HG03575 (cell line): ENCODE results near the gene CCDC59.
"Not testable (repeated sequence)": the region's sequence is repeated elsewhere in the genome, so short reads cannot be mapped to it uniquely, and the experiment has no call there.

Experiments
- ATAC-seq: cut with Tn5 transposase; IDR thresholded peaks from one replicate; pipeline ENCODE4 v1.9.1; 2021; ENCODE audit not compliant: unreplicated experiment, insufficient number of reproducible peaks, low FRiP score; ENCODE audit errors: extremely low read depth

CCDC59 gene

GRCh38 chr12:82358200-82359114 lies at the start of gene CCDC59, which contains the start of gene METTL25:
Gene CCDC59 (minus strand): TSS chr12:82358387. CDS start chr12:82358376, 11 bp downstream.
Gene METTL25 (plus strand): TSS chr12:82358529. CDS start chr12:82358566, 37 bp downstream.
- peak; percentile 93 for ATAC-seq

GRCh38 chr12:82407481-82407880 lies 49.3 kb upstream of the CCDC59 start:
- no peak for ATAC-seq

- no peak for ATAC-seq
Observed at GRCh38 chr12:82406651-82407050, 48.5 kb upstream of the CCDC59 start.

- ATAC-seq = no peak
Observed at GRCh38 chr12:82400819-82401218, 42.6 kb upstream of the CCDC59 start.

GRCh38 chr12:82398879-82399278 lies 40.7 kb upstream of the CCDC59 start:
- no peak for ATAC-seq

GRCh38 chr12:82383930-82384552 lies 25.9 kb upstream of the CCDC59 start:
- ATAC-seq = no peak

GRCh38 chr12:82378997-82379396 lies 20.8 kb upstream of the CCDC59 start:
- no peak for ATAC-seq

GRCh38 chr12:82375201-82375600 lies 17.0 kb upstream of the CCDC59 start:
- ATAC-seq = no peak

GRCh38 chr12:82366197-82366596 lies 8.0 kb upstream of the CCDC59 start:
- ATAC-seq = no peak

GRCh38 chr12:82363990-82364389 lies 5.8 kb upstream of the CCDC59 start:
- no peak for ATAC-seq

GRCh38 chr12:82361461-82361915 lies 3.3 kb upstream of the CCDC59 start:
- no peak for ATAC-seq

- not testable (repeated sequence) for ATAC-seq
Observed at GRCh38 chr12:82360834-82361233, 2.6 kb upstream of the CCDC59 start.

- no peak for ATAC-seq
Observed at GRCh38 chr12:82359115-82359478, 910 bp upstream of the CCDC59 start.

- ATAC-seq = no peak
Observed at GRCh38 chr12:82357845-82358199, 365 bp downstream of the CCDC59 start.

- ATAC-seq = no peak
Observed at GRCh38 chr12:82357340-82357739, 847 bp downstream of the CCDC59 start.

- ATAC-seq = no peak
Observed at GRCh38 chr12:82351390-82351789, 6.8 kb downstream of the CCDC59 start.

- ATAC-seq = no peak
Observed at GRCh38 chr12:82350161-82350560, 8.0 kb downstream of the CCDC59 start.

GRCh38 chr12:82329508-82329907 lies 28.7 kb downstream of the CCDC59 start:
- ATAC-seq = no peak

GRCh38 chr12:82327861-82328260 lies 30.3 kb downstream of the CCDC59 start:
- ATAC-seq = no peak

GRCh38 chr12:82326905-82327503 lies 31.2 kb downstream of the CCDC59 start:
- no peak for ATAC-seq
